ENCODE measurements around the gene KNTC1.
"Not testable (repeated sequence)": the region's sequence is repeated elsewhere in the genome, so short reads cannot be mapped to it uniquely, and the experiment has no call there.

Gene KNTC1

DNA sequence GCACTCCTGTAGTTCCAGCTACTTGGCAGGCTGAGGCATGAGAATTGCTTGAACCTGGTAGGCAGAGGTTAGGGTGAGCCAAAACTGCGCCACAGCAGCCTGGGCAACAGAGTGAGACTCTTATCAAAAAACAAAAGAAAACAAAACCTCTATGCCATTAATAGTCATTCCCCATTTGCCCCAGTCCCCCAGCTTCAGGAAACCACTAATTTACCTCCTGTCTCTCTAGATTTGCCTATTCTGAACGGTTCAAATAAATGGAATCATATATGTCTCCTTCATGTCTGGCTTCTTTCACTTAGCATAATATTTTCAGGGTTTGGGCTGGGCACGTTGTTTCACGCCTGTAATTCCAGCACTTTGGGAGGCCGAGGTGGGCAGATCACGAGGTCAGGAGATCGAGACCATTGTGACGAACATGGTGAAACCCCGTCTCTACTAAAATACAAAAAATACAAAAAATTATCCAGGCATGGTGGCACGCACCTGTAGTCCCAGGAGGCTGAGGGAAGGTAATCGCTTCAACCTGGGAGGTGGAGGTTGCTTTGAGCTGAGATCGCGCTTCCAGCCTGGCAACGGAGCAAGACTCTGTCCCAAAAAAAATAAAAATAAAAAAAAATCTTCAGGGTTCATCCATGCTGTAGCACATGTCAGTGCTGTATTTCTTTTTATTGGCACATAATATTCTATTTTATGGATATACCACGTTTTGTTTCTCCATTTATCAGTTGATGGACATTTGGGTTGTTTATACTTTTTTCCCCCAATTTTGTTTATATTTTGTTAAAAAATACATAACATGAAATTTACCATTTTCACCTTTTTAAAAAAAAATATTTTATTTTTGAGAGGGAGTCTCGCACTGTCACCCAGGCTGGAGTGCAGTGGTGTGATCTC, 31.9 kb downstream of the KNTC1 start:
- DNase-seq (ENCODE audit: low read depth, low spot score): no peak

DNA sequence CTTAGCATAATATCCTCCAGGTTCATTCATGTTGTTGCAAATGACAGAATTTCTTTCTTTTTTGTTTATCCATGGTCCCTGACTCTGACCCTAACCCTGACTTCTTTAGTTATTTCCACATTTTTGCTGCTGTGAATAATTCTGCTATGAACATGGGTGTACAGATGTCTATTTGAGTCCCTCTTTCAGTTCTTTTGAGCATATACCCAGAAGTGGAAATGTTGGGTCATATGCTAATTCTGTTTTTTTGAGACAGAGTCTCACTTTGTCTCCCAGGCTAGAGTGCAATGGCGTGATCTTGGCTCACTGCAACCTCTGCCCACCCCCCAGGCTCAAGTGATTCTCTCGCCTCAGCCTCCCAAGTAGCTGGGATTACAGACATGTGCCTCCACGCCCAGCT, 33.1 kb downstream of the KNTC1 start:
- no peak for DNase-seq (ENCODE audit: low read depth, low spot score)

DNA sequence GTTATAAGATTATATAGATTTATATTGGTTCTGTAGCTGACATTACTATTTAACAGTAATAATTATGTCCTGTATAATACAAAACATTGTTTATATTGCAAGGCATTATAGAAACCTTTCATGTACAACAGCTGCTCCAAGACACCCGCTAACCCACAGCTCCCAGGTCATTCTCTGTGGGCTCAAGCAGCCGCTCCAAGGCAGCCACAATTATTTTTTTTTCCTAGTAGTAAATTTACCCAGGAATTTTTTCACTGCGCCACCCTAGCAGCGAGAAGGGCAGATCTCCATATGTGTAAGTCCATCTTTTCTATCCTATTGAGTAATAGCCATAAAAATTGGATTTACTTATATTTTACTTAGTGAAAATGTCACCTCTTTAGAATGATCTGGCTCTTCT, 36.3 kb downstream of the KNTC1 start:
- DNase-seq (ENCODE audit: low read depth, low spot score): no peak

DNA sequence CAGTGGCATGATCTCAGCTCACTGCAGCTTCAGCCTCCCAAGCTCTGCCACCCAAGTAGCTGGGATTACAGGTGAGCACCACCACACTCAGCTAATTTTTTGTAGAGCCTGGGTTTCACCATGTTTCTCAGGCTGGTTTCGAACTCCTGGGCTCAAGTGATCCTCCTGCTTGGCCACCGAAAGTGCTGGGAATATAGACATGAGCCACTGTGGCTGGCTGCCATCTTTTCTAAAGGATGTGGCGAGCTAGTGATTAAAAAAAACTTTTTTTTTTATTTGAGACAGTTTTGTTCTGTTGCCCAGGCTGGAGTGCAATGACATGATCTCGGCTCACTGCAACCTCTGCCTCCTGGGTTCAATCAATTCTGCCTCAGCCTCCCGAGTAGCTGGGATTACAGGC, 39.8 kb downstream of the KNTC1 start:
- DNase-seq (ENCODE audit: low read depth, low spot score): not testable (repeated sequence)

DNA sequence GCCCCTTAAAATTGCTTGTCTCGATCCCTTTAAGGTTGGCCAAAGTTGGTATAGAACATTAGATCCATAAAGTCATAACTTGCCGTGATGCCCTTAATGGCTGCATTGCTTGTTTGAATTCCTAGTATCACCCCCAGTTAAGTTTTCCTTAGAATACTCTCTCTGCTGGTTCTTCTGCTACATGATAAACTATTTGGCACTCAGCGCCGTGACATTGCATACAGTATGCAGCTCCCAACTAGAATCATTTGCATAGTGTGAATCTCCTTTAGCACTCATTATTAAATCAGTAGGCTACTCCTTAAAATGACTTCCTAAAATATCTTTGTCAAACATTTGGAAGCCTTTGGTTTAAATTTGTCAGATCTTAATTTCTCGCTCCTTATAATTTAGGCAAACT, 42.2 kb downstream of the KNTC1 start:
- no peak for DNase-seq (ENCODE audit: low read depth, low spot score)

DNA sequence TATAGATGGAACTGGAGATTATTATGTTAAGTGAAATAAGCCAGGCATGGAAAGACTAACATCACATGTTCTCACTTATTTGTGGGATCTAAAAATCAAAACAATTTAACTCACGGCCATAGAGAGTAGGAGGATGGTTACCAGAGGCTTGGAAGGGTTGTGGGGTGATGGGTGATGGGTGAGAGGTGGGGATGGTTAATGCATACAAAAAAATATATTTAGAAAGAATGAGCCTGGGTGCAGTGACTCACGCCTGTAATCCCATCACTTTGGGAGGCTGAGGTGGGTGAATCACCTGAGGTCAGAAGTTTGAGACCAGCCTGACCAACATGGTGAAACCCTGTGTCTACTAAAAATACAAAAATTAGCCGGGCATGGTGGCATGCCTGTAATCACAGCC, 43.0 kb downstream of the KNTC1 start:
- not testable (repeated sequence) for DNase-seq (ENCODE audit: low read depth, low spot score)

DNA sequence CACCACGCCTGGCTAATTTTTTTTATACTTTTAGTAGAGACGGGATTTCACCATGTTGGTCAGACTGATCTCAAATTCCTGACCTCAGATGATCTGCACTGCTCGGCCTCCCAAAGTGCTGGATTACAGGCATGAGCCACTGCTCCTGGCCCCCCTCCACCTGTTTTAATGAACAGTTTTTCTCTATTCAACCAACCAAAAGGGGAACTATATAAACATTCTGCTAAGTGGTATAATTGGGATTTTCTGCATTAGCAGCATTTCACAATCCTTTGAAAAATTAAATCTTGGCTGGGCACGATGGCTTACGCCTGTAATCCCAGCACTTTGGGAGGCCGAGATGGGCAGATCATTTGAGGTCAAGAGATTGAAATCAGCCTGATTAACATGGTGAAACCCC, 44.8 kb downstream of the KNTC1 start:
- DNase-seq (ENCODE audit: low read depth, low spot score): no peak

DNA sequence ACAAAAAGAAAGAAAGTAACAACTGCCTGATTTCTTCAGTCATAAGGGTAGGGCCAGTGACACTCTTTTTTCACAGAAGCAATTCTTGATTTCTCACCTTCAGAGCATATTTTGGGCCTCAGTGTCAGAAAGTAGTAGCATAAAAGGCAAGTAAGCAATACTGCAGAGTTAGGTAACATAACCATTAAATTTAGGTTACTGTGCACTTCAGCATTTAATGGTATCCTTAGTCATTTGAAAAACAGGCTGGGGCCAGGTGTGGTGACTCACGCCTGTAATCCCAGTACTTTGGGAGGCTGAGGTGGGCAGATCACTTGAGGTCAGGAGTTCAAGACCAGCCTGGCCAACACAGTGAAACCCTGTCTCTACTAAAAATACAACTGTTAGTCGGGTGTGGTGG, 56.2 kb downstream of the KNTC1 start:
- DNase-seq (ENCODE audit: low read depth, low spot score): not testable (repeated sequence)

DNA sequence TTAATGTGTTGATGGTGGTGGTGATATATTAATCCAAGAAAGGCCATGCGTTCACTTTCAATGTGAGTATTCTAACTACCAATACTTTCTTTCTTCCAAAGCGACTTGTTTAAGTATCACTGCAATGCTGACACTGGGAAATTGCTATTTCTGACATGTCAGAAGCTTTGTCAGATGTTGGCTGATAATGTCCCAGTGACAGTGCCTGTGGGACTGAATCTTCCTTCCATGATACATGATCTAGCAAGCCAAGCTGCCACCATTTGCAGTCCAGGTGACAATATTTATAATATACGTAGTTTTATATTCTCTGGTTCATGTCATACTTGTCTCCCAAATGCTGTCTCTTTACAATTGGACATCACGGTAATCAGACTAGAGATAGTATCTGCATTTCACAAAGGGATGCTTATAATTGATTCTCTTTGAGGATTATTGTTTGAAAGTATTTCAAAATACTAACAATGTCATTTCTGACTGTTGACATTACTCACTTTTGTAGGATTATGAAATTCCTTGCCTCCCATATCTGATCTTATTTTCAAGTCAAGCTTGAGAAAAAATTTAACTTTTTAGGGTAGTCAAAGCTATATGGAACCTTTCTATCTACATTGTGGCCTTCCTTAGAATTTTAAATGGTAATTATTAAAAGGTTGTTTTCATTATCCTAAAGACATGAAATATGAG, 57.3 kb downstream of the KNTC1 start:
- no peak for DNase-seq (ENCODE audit: low read depth, low spot score)

DNA sequence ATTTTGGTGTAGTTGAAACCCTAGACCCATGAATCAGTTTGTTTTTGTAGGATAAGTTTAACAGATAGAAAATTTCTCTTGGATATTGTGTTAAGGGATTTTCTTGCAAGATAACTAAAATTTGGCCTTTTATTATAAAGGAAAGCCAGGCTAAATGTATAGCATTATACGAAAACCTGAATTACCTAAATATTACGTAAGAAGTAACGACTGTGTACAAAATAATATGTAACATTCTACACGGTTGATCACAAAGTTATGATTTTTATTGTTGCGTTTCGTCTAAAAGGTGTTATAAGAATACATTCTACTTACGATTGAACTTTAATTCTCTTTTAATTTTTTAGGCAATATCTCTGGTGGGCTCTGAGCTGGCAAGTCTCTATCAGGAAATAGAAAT, 63.9 kb downstream of the KNTC1 start:
- DNase-seq (ENCODE audit: low read depth, low spot score): no peak

DNA sequence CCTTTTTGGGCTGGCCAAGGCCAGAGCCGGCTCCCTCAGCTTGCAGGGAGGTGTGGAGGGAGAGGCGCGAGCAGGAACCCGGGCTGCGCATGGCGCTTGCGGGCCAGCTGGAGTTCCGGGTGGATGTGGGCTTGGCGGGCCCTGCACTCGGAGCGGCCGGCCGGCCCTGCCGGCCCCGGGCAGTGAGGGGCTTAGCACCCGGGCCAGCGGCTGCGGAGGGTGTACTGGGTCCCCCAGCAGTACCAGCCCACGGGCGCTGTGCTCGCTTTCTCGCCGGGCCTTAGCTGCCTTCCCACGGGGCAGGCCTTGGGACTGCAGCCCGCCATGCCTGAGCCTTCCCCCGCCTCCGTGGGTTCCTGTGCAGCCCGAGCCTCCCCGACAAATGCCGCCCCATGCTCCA, 64.9 kb downstream of the KNTC1 start:
- DNase-seq (ENCODE audit: low read depth, low spot score): not testable (repeated sequence)

DNA sequence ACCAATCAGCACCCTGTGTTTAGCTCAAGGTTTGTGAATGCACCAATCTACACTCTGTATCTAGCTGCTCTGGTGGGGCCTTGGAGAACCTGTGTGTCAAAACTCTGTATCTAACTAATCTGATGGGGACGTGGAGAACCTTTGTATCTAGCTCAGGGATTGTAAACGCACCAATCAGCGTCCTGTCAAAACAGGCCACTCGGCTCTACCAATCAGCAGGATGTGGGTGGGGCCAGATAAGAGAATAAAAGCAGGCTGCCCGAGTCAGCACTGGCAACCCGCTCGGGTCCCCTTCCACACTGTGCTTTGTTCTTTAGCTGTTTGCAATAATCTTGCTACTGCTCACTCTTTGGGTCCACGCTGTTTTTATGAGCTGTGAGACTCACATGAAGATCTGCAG, 65.5 kb downstream of the KNTC1 start:
- DNase-seq (ENCODE audit: low read depth, low spot score): not testable (repeated sequence)

DNA sequence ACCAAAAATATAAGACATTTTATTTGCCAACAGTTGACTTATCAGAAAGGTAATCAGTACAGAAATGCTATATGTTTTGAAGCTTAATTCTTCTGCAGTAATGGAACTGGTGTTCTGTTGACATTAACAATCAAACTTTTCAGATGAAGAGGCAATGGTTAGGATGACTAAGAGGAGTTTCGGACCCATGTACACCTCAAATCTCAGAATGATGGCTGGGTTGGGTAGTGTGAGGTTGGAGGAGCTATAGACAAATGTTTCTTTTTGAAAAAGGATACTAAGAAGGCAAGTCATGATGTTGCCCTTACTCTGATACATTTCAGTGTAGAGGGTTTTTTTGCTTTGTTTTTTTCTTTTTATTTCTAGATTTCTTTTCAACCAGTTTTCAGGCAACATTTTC, 66.9 kb downstream of the KNTC1 start:
- no peak for DNase-seq (ENCODE audit: low read depth, low spot score)

DNA sequence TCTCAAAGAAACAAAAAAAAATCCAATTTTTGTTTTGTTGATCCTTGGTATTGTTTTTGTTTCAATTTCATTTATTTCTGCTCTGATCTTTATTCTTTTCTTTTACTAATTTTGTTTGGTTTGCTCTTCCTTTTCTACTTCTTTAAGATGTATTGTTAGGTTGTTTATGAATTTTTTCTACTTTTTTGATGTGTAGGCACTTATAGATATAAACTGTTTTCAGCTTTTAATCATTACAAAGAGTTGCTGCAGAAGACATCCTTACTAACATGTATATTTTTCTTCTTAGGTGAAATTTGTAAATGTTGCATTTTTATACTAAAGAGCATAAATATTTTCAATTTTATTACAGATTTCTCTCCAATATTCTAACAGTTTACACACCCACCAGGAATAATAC, 69.8 kb downstream of the KNTC1 start:
- no peak for DNase-seq (ENCODE audit: low read depth, low spot score)

DNA sequence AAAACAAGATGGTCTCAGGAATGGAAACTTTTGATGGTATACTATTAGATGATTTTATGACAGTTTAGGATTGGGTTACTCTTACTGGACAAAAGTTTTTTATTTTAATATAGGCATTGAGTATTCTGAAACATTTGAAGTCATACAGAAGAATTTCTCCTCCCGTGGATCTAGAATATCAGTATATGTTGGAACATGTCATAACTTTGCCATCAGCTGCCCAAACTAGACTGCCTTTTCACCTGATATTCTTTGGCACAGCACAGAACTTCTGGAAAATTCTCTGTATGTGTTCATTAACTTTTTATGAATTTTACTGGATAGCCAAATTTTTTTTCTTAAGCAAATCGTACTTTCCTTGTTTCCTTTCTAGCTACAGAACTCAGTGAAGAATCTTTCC, 75.4 kb downstream of the KNTC1 start:
- DNase-seq (ENCODE audit: low read depth, low spot score): no peak

DNA sequence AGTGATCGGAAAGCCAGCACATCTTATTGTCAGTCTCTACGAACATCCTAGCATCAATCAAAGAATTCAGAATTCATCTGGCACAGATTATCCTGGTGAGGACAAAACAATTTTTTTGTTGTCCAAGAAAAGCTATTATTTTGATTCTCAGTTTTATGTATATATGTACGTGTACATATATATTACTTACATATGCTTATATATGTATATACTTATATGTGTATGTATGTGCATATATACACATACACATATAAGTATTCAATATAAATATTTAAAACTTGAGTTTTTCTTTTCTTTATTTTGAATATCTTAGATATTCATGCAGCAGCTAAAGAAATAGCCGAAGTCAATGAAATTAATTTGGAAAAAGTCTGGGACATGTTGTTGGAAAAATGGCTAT, 77.9 kb downstream of the KNTC1 start:
- DNase-seq (ENCODE audit: low read depth, low spot score): no peak

DNA sequence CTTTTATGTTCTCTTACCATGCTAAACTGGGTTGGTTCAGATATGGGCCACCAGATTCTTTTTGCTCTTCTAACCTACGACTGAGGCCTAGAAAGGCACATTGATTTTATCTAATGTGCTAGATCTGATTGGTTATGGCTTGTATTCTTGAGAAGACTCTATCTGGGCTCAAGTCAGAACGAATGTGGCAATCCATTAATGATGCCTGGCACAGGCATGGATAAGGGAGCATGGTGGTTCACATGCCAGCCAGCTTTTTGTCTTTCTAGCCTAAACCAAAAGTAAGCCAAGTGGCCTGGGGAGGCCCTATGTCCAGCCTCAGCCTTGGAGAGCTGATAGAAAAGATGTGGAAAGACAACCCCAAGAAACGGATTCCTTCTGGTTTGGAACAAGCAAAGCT, 82.7 kb downstream of the KNTC1 start:
- DNase-seq (ENCODE audit: low read depth, low spot score): no peak

DNA sequence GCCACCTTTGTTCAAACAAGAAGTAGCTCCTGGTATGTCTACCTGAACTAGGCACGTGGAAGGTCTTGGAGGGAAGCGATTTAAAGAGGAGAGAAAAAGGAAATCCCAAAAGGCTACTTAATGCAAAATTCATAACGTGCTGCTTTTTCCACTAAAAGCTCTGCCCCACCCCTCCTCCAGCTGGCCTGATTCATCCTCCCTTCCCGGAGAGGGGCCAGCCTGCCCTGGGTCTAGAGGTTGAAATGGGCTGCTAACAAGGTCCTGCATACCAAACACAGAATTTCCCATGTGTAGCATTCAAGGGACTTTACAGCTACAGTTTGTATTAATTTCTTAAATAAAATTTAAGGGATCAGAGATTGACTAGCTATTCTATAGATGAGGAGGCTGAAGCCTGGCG, 83.2 kb downstream of the KNTC1 start:
- DNase-seq (ENCODE audit: low read depth, low spot score): no peak

DNA sequence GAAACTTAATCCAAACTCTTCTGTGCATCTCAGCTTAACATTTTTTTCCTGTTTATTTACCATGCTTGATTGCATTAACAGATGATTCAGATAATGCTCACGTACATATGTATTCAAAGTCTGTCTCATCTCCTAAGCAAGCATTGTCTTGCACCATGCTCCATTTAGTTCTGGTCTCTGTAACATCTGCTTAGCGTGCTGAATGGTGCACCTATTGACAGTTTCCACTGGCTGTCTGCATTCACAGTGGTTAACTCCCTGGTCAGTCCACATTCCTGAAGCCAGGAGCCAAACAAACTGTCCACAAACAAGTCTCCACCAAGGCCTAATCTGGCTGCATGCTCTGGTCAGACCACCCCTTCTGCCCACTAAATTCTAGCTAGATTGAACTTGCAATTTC, 83.9 kb downstream of the KNTC1 start:
- no peak for DNase-seq (ENCODE audit: low read depth, low spot score)

DNA sequence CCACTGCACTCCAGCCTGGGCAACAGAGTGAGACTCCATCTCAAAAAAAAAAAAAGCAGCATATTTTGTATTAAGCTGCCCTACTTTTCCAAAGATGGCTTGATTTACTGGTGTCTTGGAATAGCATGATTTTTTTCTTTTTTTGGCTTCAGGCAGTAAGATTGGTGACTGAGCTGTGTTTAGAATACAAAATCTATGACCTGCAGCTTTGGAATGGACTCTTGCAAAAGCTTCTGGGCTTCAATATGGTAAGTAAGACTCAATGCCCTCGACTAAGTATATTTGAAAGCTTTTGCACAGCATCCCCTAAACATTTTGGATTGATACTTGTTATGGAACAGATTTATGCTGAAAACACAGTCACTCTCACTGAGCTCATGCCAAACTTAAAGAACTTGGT, 87.8 kb downstream of the KNTC1 start:
- no peak for DNase-seq (ENCODE audit: low read depth, low spot score)

DNA sequence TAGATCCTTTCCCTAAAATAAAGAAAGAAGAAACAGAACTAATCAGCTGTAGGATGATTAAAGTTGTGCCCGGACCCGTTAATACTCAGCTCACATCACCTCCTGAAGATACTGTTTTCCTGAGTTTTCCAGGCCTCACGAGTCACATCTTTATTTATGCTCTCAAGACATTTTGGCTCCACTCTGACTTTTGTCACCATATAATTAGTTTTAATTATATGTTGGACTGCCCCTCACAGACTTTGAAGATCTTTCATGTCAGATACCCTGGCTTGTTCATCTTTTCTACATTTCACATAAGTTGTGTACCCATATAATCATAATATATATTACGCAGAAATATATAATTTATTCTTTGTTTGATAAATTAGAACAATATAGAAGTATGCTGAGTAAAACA, 88.7 kb downstream of the KNTC1 start:
- no peak for DNase-seq (ENCODE audit: low read depth, low spot score)

DNA sequence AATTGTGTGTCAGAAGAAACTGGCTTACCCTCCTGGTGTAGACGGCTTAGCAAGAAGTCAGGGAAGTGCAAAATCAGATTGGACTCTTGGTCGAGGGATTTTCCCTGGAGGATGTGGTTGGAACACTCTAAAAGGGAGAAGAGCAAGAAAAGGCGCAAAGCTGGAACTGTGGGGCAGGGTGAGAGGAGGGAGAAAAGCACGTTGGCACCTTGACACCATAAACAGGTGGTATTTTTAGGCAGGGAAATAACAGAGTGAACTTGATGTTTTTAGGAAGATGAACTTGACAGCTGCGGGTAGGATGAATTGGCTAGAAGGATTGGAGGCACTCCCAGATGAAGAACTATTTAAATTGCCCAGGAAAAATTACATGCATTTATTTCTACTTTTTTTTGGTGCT, 108.4 kb downstream of the KNTC1 start:
- no peak for DNase-seq (ENCODE audit: low read depth, low spot score)

DNA sequence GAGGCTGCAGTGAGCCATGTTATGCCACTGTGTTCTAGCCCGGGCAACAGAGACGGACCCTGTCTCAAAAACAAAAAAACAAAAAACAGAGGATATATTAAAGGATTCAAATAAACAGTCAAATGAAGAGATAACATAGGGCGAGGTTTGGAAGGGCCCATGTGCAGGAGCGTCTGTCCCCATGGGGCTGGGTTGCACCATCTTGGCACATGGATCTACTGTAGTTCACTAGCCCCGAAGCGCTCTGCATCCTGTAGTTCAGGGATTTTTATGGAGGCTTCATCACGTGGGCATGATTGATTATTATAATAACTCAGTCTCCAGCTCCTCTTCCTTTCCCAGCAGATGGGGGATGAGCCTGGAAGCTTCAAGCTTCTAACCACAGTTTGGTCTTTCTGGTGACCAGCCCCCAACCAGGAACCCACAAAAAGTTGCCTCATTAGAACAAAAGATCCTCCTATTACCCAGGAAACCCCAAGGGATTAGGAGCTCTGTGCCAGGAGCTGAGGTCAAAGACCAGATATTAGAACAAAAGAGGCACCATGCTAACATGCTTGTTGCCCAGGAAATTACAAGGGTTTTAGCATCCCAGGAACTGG, 116.3 kb downstream of the KNTC1 start:
- no peak for DNase-seq (ENCODE audit: low read depth, low spot score)

Data from brain pericyte (primary cell).